Keratinocyte (primary cell): ENCODE results near the gene RASGRF2. TPM values are rescaled to one million over a fixed set of nuclear protein-coding genes. Genes with fewer than 3 reads are reported as not detected.

Experiments
- DNase-seq: peaks from one replicate; pipeline ENCODE4 v3.0.0-alpha.2; 2011; ENCODE audit warnings: low read depth, missing footprints, low spot score
- FAIRE-seq: peaks from 2 replicates; lab custom pipeline; 2011; peaks lifted over from hg19 to GRCh38; lab: Jason Lieb, UNC
- H2AFZ ChIP-seq: 2 replicates; pipeline ENCODE4 v1.6.0; 2012; ENCODE audit warnings: low read length, control low read depth, inconsistent platforms; ENCODE audit not compliant: control insufficient read depth
- H3K27ac ChIP-seq: 2 replicates; pipeline ENCODE4 v1.5.1; 2011; ENCODE audit warnings: low read length; ENCODE audit not compliant: control insufficient read depth, insufficient read depth
- H3K27me3 ChIP-seq: 3 replicates; pipeline ENCODE4 v1.6.0; 2011; ENCODE audit warnings: low read length; ENCODE audit not compliant: control insufficient read depth, insufficient read depth; ENCODE audit errors: extremely low read depth
- H3K36me3 ChIP-seq, 2 experiments: 2 replicates in 1 of 2; 3 replicates in 1 of 2; pipeline ENCODE4 v1.5.1; 2011; ENCODE audit warnings: low read length in 2 of 2, mild to moderate bottlenecking in 1 of 2; ENCODE audit not compliant: control insufficient read depth in 2 of 2, insufficient read depth in 2 of 2; ENCODE audit errors: extremely low read depth in 1 of 2
- H3K4me1 ChIP-seq: 3 replicates; pipeline ENCODE4 v1.5.1; 2011; ENCODE audit warnings: low read length; ENCODE audit not compliant: control insufficient read depth, insufficient read depth; ENCODE audit errors: extremely low read depth
- H3K4me2 ChIP-seq: 3 replicates; pipeline ENCODE4 v1.6.0; 2011; ENCODE audit warnings: low read depth, low read length; ENCODE audit not compliant: control insufficient read depth, insufficient read depth; ENCODE audit errors: extremely low read depth
- H3K4me3 ChIP-seq, 3 experiments: fragments of 200-600 bp in 1 of 3; sonication (generic) in 1 of 3; 2 replicates in 2 of 3; 3 replicates in 1 of 3; pipeline ENCODE4 v1.5.1; 2011 to 2016; ENCODE audit warnings: low read length in 3 of 3, mild to moderate bottlenecking in 3 of 3, control low read depth in 2 of 3, inconsistent platforms in 1 of 3, low read depth in 1 of 3, mixed read lengths in 1 of 3, mixed run types in 1 of 3, moderate library complexity in 1 of 3; ENCODE audit not compliant: control insufficient read depth in 2 of 3, insufficient read depth in 2 of 3; ENCODE audit errors: extremely low read depth in 1 of 3
- H3K79me2 ChIP-seq: 2 replicates; pipeline ENCODE4 v1.6.0; 2012; ENCODE audit warnings: low read length; ENCODE audit not compliant: control insufficient read depth, insufficient read depth
- H3K9ac ChIP-seq: 3 replicates; pipeline ENCODE4 v1.6.0; 2011; ENCODE audit warnings: low read length; ENCODE audit not compliant: control insufficient read depth, insufficient read depth; ENCODE audit errors: extremely low read depth
- H3K9me1 ChIP-seq: 3 replicates; pipeline ENCODE4 v1.6.0; 2011; ENCODE audit warnings: low read length; ENCODE audit not compliant: control insufficient read depth, insufficient read depth; ENCODE audit errors: extremely low read depth
- H3K9me3 ChIP-seq: 2 replicates; pipeline ENCODE4 v1.5.1; 2012; ENCODE audit warnings: low read depth, low read length; ENCODE audit not compliant: control insufficient read depth
- H4K20me1 ChIP-seq: 3 replicates; pipeline ENCODE4 v1.6.0; 2011; ENCODE audit warnings: low read length; ENCODE audit not compliant: control insufficient read depth, insufficient read depth; ENCODE audit errors: extremely low read depth
- CTCF ChIP-seq, 3 experiments: IDR thresholded peaks in 1 of 3; conservative IDR thresholded peaks in 1 of 3; optimal IDR thresholded peaks in 1 of 3; 2 replicates in 2 of 3; 3 replicates in 1 of 3; pipeline versions ENCODE3 to v1.5.1; 2011; ENCODE audit warnings: low read length in 3 of 3, mild to moderate bottlenecking in 3 of 3, moderate library complexity in 2 of 3, control low read depth in 1 of 3, inconsistent platforms in 1 of 3; ENCODE audit not compliant: insufficient read depth in 2 of 3; ENCODE audit errors: extremely low read depth in 1 of 3
- EZH2 ChIP-seq: IDR thresholded peaks from one replicate; pipeline ENCODE4 v1.6.1; 2012; ENCODE audit warnings: inconsistent platforms, mild to moderate bottlenecking, low read length, moderate library complexity
- dilution Hi-C: fragments of 300-500 bp; cut with MboI; formaldehyde crosslinking; loops from one replicate; pipeline ENCODE4 v1.7.0; 2020; ENCODE audit warnings: low sequenced_read_pairs; ENCODE audit not compliant: extremely low pct_ligation_motif_present
- polyA plus RNA-seq, 5 experiments: library from polyadenylated mRNA; depleted of rRNA in 3 of 5; stranded (reverse) in 3 of 5; stranded (forward) in 1 of 5; unstranded in 1 of 5; fragments of >200 nt; gene quantifications; 1 replicate in 1 of 5; 2 replicates in 3 of 5; 3 replicates in 1 of 5; pipeline versions ENCODE4 v1.2.1 to v1.2.3, GENCODE V29; 2011 to 2012; ENCODE audit warnings: missing spikeins in 2 of 5, low read depth in 1 of 5, low replicate concordance in 1 of 5

RASGRF2 gene
- polyA plus RNA-seq, 1 donor (not counting 4 experiments of a cell fraction or from before 2014, with no cell fraction given): 0.03 TPM

GRCh38 chr5:81068063-81068462, 107.9 kb downstream of the RASGRF2 start:
- dilution Hi-C loops: no loop called here
- Histone ChIP-seq H3K4me2 (no peak overlapping the region), H3K27me3 (no peaks in the 10 kb centered on the region), H4K20me1 (no peaks in the 10 kb centered on the region), H3K36me3 (no peaks in the 10 kb centered on the region), H3K9me3 (no peaks in the 10 kb centered on the region), H3K27ac (no peak overlapping the region), H3K4me3 (no peak overlapping the region), H3K9ac (no peak overlapping the region), H2AFZ (no peak overlapping the region), H3K79me2 (no peaks in the 10 kb centered on the region), H3K9me1 (no peaks in the 10 kb centered on the region), H3K4me1 (no peaks in the 10 kb centered on the region)
- no peak for TF ChIP-seq EZH2
- no peak for TF ChIP-seq CTCF (optimal IDR thresholded peaks at IDR 0.05 in 1 of 3, IDR thresholded peaks at IDR 0.05 in 1 of 3, conservative IDR thresholded peaks at IDR 0.05 in 1 of 3; ENCODE audit: extremely low read depth in 1 of 3, insufficient read depth in 2 of 3, low read length in 3 of 3)
- FAIRE-seq: no peak
- no peak for DNase-seq

GRCh38 chr5:81068635-81069034, 108.5 kb downstream of the RASGRF2 start:
- dilution Hi-C loops: no loop called here
- H3K36me3 ChIP-seq: no peaks in the 10 kb centered on the region
- H3K4me2 ChIP-seq: no peak overlapping the region
- H2AFZ ChIP-seq: no peak overlapping the region
- H3K9ac ChIP-seq: no peak overlapping the region
- DNase-seq (no peak), FAIRE-seq (no peak)
- no peaks in the 10 kb centered on the region for H3K27me3 ChIP-seq
- H3K4me1 ChIP-seq: no peaks in the 10 kb centered on the region
- H3K9me1 ChIP-seq: no peaks in the 10 kb centered on the region
- H3K9me3 ChIP-seq: no peaks in the 10 kb centered on the region
- no peaks in the 10 kb centered on the region for H4K20me1 ChIP-seq
- no peak for TF ChIP-seq EZH2
- TF ChIP-seq CTCF (optimal IDR thresholded peaks at IDR 0.05 in 1 of 3, IDR thresholded peaks at IDR 0.05 in 1 of 3, conservative IDR thresholded peaks at IDR 0.05 in 1 of 3; ENCODE audit: extremely low read depth in 1 of 3, insufficient read depth in 2 of 3, low read length in 3 of 3): no peak
- H3K79me2 ChIP-seq: no peaks in the 10 kb centered on the region
- no peak overlapping the region for H3K4me3 ChIP-seq
- H3K27ac ChIP-seq: no peak overlapping the region
